Lower lobe of right lung (tissue), 2 donors: Measurements from ENCODE around the gene AQP6. TPM values are rescaled to one million over a fixed set of nuclear protein-coding genes. Genes with fewer than 3 reads are reported as not detected.

ENCODE experiments used
- ATAC-seq, 2 donors: fragments of 200-7000 bp; cut with Tn5 transposase; one replicate each; pipeline ENCODE4 v1.9.1; 2020 to 2022; ENCODE audit warnings: mild to moderate bottlenecking in 2 of 2, moderate library complexity in 2 of 2
- DNase-seq: peaks from one replicate; pipeline ENCODE4 v3.0.0-alpha.2; 2020
- H3K27ac ChIP-seq: fragments of 200-600 bp; one replicate; pipeline ENCODE4 v1.8.0; 2022
- H3K27me3 ChIP-seq: fragments of 200-600 bp; one replicate; pipeline ENCODE4 v1.8.0; 2022; ENCODE audit warnings: low read depth
- H3K36me3 ChIP-seq: fragments of 200-600 bp; one replicate; pipeline ENCODE4 v1.8.0; 2022; ENCODE audit warnings: mild to moderate bottlenecking
- H3K4me1 ChIP-seq: fragments of 200-600 bp; one replicate; pipeline ENCODE4 v1.8.0; 2022
- H3K4me3 ChIP-seq: fragments of 200-600 bp; one replicate; pipeline ENCODE4 v1.8.0; 2022; ENCODE audit warnings: mild to moderate bottlenecking
- H3K9me3 ChIP-seq: fragments of 200-600 bp; one replicate; pipeline ENCODE4 v1.8.0; 2022
- intact Hi-C: fragments of 100-400 bp; cut with DNase I; formaldehyde crosslinking; loops from one replicate; pipeline ENCODE4 v1.11.0; 2022
- total RNA-seq: library from RNA; stranded (reverse); fragmentation: NEBNext Ultra II Directional; extraction: Animal tissue kit (Norgen Biotek cat#: 25700); gene quantifications from one replicate; pipeline ENCODE4 v1.2.1, GENCODE V29; 2021
- TF ChIP-seq, protein P1 (sequence below): fragments of 200-600 bp; IDR thresholded peaks from one replicate; pipeline ENCODE4 v1.8.0; 2022; ENCODE audit warnings: antibody characterized with exemption, mild to moderate bottlenecking
- donor health status: DM: no; HTN: yes; CAD: no; lungs with severe emphysema.

Gene AQP6
- total RNA-seq, 1 donor from 2014 or later, result 0.09 TPM

DNA sequence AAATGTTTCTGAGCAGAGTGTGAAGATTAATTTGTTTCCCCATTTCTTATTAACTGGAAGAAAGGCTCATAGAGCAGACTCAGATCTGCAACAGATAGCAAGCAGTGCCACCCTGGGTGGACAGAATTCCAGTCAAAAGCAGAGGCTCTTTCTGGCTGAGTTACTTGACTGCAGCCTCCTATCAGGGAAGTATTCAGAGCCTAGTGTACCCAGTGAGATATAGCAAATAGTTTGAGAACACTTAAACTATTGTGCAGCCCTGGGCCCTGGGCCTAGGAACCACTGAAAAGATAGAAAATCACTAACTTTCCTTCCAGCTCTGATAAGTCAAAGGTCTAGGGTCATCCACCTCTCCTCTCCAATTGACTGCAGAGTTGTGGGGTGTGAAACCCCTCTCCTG lies 33.4 kb upstream of the AQP6 start:
- H3K36me3 ChIP-seq, result no peaks in the 10 kb centered on the region
- peak in 1 of 2 donors; percentile 47 for ATAC-seq
- no peak for DNase-seq
- H3K9me3 ChIP-seq, result no peaks in the 10 kb centered on the region
- H3K4me1 ChIP-seq, result no peaks in the 10 kb centered on the region
- intact Hi-C loops, result no loop called here
- H3K4me3 ChIP-seq, result no peak overlapping the region
- TF ChIP-seq, protein P1, sequence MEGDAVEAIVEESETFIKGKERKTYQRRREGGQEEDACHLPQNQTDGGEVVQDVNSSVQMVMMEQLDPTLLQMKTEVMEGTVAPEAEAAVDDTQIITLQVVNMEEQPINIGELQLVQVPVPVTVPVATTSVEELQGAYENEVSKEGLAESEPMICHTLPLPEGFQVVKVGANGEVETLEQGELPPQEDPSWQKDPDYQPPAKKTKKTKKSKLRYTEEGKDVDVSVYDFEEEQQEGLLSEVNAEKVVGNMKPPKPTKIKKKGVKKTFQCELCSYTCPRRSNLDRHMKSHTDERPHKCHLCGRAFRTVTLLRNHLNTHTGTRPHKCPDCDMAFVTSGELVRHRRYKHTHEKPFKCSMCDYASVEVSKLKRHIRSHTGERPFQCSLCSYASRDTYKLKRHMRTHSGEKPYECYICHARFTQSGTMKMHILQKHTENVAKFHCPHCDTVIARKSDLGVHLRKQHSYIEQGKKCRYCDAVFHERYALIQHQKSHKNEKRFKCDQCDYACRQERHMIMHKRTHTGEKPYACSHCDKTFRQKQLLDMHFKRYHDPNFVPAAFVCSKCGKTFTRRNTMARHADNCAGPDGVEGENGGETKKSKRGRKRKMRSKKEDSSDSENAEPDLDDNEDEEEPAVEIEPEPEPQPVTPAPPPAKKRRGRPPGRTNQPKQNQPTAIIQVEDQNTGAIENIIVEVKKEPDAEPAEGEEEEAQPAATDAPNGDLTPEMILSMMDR, result no peak
- H3K27me3 ChIP-seq, result no peaks in the 10 kb centered on the region
- H3K27ac ChIP-seq, result no peak overlapping the region

DNA sequence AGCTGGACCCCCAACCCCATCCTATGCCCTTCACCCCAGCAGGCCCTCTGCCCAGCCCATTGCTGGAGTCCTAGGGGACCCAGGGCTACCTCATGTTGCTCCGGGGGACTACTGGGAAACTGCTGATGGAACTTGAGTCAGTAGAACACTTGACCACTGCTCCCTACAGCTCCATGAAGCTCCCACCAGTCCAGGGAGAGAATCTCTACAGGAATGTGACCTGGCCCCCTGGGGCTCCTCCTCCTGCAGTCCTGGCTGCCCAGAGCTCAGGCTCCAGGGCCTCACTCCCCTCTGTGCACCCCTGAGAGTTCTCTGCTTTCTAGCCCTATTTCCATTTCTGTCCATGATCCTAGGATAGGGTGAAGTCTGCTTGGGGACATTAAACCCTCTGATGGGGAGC lies 33.0 kb upstream of the AQP6 start:
- DNase-seq (no peak), ATAC-seq (no peak)
- intact Hi-C loops, result no loop called here

DNA sequence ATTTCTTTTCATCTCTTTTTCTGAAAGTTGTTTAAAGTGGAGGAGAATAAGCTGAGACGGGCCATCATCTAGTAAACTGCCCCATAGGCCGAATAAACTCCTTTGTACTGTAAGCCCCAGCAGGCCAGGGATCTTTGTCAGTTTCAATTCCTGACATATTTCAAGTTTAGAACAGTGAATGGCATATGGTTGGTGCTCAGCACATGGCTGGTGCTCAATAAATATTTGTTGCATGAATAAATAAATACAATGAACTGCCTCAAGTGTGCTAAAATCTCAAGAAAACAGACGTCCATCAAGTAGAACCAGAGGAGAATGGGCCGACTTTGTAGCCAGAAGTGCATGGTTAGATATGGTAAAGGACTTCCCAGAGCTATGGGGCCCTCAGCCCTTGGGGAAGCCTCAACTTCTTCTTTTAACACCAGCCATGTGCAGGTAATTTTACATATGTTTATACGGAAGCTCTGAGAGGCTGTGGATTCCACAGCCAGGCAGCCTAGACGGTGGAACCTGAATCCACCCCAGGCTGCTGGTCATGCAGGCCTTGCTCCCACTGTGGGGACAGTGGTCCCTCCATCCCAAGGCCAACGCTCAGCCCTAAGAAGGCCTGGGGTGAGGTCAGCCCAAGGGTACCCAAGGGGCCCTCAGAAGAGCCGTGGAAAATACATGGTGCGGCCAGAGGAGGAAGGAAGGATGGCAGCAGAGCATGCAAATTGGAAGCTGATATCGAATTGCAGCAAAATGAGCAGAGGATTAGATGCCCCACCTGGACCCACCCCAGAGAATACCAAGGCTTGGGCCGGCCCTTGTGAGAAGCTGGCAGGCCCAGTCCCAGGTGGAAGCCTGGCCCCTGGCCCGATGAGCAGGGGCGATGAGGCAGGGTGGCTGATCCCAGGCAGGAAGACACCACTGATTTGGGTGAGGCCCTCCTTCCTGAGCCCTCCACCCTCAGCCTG lies 30.9 kb upstream of the AQP6 start:
- no peak overlapping the region for H3K4me3 ChIP-seq
- TF ChIP-seq, protein P1, result no peak
- DNase-seq, result no peak
- ATAC-seq, result no peak
- no peaks in the 10 kb centered on the region for H3K9me3 ChIP-seq
- no peaks in the 10 kb centered on the region for H3K27me3 ChIP-seq
- no peak overlapping the region for H3K27ac ChIP-seq
- no peaks in the 10 kb centered on the region for H3K36me3 ChIP-seq
- H3K4me1 ChIP-seq, result peaks cover 14% of the 10 kb centered on the region
- intact Hi-C loops, result no loop called here

More for the DNA sequence above, 33.0 kb upstream of the AQP6 start:
- no peaks in the 10 kb centered on the region for H3K9me3 ChIP-seq
- H3K27me3 ChIP-seq, result no peaks in the 10 kb centered on the region
- H3K4me3 ChIP-seq, result no peak overlapping the region
- no peaks in the 10 kb centered on the region for H3K4me1 ChIP-seq
- TF ChIP-seq, protein P1, result no peak
- no peaks in the 10 kb centered on the region for H3K36me3 ChIP-seq
- no peak overlapping the region for H3K27ac ChIP-seq

DNA sequence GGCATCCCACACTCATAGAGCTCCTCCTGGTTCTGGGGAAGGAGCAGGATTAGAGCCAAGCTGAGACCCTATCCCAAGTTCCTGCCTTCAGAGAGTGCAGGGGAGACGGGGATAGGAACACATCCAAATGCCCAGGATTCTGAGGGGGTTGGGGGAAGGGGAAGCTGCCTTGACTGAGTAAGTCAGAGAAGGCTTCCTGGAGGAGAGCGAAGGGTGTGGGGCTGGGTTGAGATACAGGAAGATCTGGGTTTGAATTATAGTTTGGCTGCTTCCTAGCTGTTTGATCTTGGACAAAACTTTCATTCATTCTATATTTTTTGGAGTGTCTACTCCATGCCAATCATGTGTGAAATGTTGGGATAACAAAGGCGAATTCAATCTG lies 30.2 kb upstream of the AQP6 start:
- H3K27ac ChIP-seq, result no peak overlapping the region
- peaks cover 14% of the 10 kb centered on the region for H3K4me1 ChIP-seq
- ATAC-seq, result no peak
- H3K36me3 ChIP-seq, result no peaks in the 10 kb centered on the region
- TF ChIP-seq, protein P1, result no peak
- H3K4me3 ChIP-seq, result no peak overlapping the region
- intact Hi-C loops, result no loop called here
- H3K27me3 ChIP-seq, result no peaks in the 10 kb centered on the region
- DNase-seq, result no peak
- H3K9me3 ChIP-seq, result no peaks in the 10 kb centered on the region

DNA sequence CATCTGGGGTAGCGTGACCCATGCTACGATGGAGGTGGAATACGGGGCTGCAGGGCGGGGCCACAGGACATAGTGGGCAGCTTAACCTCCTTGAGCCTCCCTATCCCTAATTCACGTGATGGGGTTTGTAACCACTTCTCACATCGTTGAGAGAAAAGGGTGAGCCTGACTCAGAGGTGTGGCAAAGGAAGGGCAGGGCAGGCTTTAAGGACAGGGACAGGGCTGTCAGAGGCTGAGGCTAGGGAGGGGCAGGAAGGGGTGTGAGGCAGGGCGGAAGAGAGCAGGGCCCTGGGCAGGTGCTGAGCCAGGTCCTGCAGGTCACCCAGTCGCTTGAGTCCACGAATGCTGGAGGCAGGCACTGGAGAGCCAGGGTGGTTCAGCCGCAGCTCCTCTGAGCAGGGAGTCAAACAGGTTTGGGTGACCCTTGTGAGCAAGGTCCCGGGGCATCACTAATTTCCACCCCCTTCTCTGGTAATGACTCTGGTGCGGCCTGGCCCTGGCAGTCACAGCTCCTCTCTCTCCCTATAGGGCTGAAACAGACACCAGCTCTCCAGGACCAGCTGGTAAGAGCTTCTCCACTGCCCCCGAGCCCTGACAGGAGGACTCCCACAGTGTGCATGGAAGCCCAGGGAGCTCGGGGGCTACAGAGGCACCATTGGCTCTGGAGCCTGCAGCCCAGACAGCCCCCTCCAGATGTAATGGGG lies 29.7 kb upstream of the AQP6 start:
- Histone ChIP-seq H3K36me3 (no peaks in the 10 kb centered on the region), H3K27ac (no peak overlapping the region), H3K9me3 (no peaks in the 10 kb centered on the region), H3K4me3 (no peak overlapping the region), H3K4me1 (peaks cover 14% of the 10 kb centered on the region), H3K27me3 (no peaks in the 10 kb centered on the region)
- DNase-seq (peak; percentile 63), ATAC-seq (peak; percentile 64 to 81)
- intact Hi-C loops, result no loop called here
- TF ChIP-seq, protein P1, result no peak
